ENCODE measurements around the gene TTN.

TTN gene

DNA sequence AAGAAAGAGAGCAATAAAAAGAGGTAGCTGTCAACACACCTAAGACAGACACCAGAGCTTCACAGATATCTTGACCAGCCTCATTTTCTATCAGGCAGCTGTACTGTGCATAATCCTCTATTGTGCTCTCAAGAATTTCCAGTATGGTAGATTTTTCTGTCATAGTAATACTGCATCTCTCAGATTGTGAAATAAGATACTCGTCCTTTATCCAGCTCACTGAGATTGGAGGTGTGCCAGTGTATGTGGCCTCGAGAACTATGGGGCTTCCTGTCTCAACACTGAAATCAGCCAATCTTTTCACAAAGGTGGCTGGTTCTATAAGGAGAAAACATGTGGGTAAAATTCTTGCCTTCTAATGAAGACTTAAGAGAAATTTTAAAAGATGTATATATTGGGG lies 88.9 kb downstream of the TTN start:
- Histone ChIP-seq H3K27ac (ENCODE audit: low read length) (no peak overlapping the region), H3K9me3 (ENCODE audit: insufficient read depth, low read length) (no peaks in the 10 kb centered on the region), H3K9ac (ENCODE audit: low read length) (no peak overlapping the region), H3K79me2 (ENCODE audit: low read length) (no peaks in the 10 kb centered on the region), H3K4me2 (ENCODE audit: low read length) (no peak overlapping the region), H3K27me3 (ENCODE audit: low read depth, low read length) (no peaks in the 10 kb centered on the region), H3K4me1 (ENCODE audit: low read length) (no peaks in the 10 kb centered on the region), H3K36me3 (replicated peaks; ENCODE audit: low read depth, low read length) (no peaks in the 10 kb centered on the region), H3K4me3 (ENCODE audit: low read length) (no peak overlapping the region), H4K20me1 (ENCODE audit: insufficient read depth, low read length) (no peaks in the 10 kb centered on the region), H2AFZ (ENCODE audit: low read depth, low read length) (no peak overlapping the region)
- TF ChIP-seq, protein P1, sequence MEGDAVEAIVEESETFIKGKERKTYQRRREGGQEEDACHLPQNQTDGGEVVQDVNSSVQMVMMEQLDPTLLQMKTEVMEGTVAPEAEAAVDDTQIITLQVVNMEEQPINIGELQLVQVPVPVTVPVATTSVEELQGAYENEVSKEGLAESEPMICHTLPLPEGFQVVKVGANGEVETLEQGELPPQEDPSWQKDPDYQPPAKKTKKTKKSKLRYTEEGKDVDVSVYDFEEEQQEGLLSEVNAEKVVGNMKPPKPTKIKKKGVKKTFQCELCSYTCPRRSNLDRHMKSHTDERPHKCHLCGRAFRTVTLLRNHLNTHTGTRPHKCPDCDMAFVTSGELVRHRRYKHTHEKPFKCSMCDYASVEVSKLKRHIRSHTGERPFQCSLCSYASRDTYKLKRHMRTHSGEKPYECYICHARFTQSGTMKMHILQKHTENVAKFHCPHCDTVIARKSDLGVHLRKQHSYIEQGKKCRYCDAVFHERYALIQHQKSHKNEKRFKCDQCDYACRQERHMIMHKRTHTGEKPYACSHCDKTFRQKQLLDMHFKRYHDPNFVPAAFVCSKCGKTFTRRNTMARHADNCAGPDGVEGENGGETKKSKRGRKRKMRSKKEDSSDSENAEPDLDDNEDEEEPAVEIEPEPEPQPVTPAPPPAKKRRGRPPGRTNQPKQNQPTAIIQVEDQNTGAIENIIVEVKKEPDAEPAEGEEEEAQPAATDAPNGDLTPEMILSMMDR (IDR thresholded peaks at IDR 0.05; ENCODE audit: low read depth, low read length), result no peak
- no peak for TF ChIP-seq EZH2phosphoT487 (IDR thresholded peaks at IDR 0.05; ENCODE audit: low read depth)

DNA sequence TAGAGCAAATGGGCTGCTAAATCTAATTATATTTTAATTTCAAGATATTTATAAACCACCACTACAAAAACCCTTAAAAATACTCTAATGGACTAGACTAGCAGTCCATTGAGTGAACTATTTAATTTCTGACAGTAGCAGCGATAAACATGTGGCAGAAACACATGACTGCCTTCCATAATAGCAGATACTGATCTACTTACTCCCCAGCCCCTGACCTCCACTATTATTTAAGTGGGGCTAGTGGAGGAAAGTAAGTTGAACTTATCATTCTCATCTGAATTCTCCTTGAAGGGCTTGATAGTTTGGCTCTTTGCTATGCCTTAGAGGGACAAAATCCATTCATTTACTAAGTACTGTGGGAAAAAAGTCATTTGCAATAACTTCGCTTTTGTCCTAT lies 90.8 kb downstream of the TTN start:
- H3K9me3 ChIP-seq (ENCODE audit: insufficient read depth, low read length), result no peaks in the 10 kb centered on the region
- no peak overlapping the region for H2AFZ ChIP-seq (ENCODE audit: low read depth, low read length)
- no peaks in the 10 kb centered on the region for H3K4me1 ChIP-seq (ENCODE audit: low read length)

DNA sequence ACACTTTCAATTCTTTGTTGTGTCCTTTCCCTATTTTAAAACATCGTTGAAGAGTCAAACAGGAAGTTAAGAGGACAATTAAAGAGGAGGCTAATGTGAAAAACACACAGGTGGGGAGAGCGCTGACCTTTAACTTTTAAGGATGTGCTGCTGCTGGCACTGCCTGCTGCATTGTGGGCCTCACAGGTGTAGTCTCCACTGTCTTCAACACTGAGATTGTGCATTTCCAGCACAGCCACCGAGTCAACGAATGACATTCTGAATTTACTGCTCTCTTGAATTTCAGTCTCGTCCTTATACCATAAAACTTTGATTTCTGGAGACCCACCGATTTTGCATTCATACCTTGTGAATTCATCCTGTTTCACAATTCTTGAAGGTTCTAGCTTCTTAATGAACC lies 91.9 kb downstream of the TTN start:
- Histone ChIP-seq H4K20me1 (ENCODE audit: insufficient read depth, low read length) (no peaks in the 10 kb centered on the region), H3K4me1 (ENCODE audit: low read length) (no peaks in the 10 kb centered on the region), H3K79me2 (ENCODE audit: low read length) (no peaks in the 10 kb centered on the region), H3K27ac (ENCODE audit: low read length) (no peak overlapping the region), H3K27me3 (ENCODE audit: low read depth, low read length) (no peaks in the 10 kb centered on the region), H3K36me3 (replicated peaks; ENCODE audit: low read depth, low read length) (no peaks in the 10 kb centered on the region), H3K4me2 (ENCODE audit: low read length) (no peak overlapping the region), H3K9ac (ENCODE audit: low read length) (no peak overlapping the region), H3K9me3 (ENCODE audit: insufficient read depth, low read length) (no peaks in the 10 kb centered on the region), H2AFZ (ENCODE audit: low read depth, low read length) (no peak overlapping the region), H3K4me3 (ENCODE audit: low read length) (no peak overlapping the region)
- TF ChIP-seq, protein P1 (IDR thresholded peaks at IDR 0.05; ENCODE audit: low read depth, low read length), result no peak
- no peak for TF ChIP-seq EZH2phosphoT487 (IDR thresholded peaks at IDR 0.05; ENCODE audit: low read depth)

More for the DNA sequence above, 90.8 kb downstream of the TTN start:
- Histone ChIP-seq H3K27me3 (ENCODE audit: low read depth, low read length) (no peaks in the 10 kb centered on the region), H3K9ac (ENCODE audit: low read length) (no peak overlapping the region), H3K27ac (ENCODE audit: low read length) (no peak overlapping the region), H3K4me3 (ENCODE audit: low read length) (no peak overlapping the region), H3K4me2 (ENCODE audit: low read length) (no peak overlapping the region), H4K20me1 (ENCODE audit: insufficient read depth, low read length) (no peaks in the 10 kb centered on the region), H3K79me2 (ENCODE audit: low read length) (no peaks in the 10 kb centered on the region), H3K36me3 (replicated peaks; ENCODE audit: low read depth, low read length) (no peaks in the 10 kb centered on the region)
- TF ChIP-seq, protein P1 (IDR thresholded peaks at IDR 0.05; ENCODE audit: low read depth, low read length), result no peak
- TF ChIP-seq EZH2phosphoT487 (IDR thresholded peaks at IDR 0.05; ENCODE audit: low read depth), result no peak

DNA sequence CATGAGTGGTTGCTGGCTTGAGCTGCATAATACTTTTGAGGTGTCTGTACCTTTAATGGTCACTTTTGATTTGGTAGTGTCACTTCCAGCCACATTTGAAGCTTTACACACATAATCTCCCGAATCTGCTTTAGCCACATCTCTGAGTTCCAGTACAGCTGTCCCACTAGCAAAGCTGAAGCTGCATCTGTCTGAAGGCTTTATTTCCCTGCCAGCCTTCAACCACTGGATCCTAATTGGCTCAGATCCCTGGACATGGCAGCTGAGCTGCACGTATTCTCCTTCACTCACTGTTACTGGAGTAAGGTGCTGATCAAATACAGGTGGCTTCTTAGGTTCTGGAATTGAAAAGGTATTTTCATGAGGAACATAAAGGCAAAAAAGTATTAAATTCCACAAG lies 99.7 kb downstream of the TTN start:
- H3K4me1 ChIP-seq (ENCODE audit: low read length), result no peaks in the 10 kb centered on the region
- H3K9me3 ChIP-seq (ENCODE audit: insufficient read depth, low read length), result no peaks in the 10 kb centered on the region
- no peak overlapping the region for H3K4me2 ChIP-seq (ENCODE audit: low read length)
- H3K36me3 ChIP-seq (replicated peaks; ENCODE audit: low read depth, low read length), result no peaks in the 10 kb centered on the region
- TF ChIP-seq EZH2phosphoT487 (IDR thresholded peaks at IDR 0.05; ENCODE audit: low read depth), result no peak
- TF ChIP-seq, protein P1 (IDR thresholded peaks at IDR 0.05; ENCODE audit: low read depth, low read length), result no peak
- H4K20me1 ChIP-seq (ENCODE audit: insufficient read depth, low read length), result no peaks in the 10 kb centered on the region
- H3K9ac ChIP-seq (ENCODE audit: low read length), result no peak overlapping the region
- H3K27me3 ChIP-seq (ENCODE audit: low read depth, low read length), result no peaks in the 10 kb centered on the region
- H3K4me3 ChIP-seq (ENCODE audit: low read length), result no peak overlapping the region
- no peak overlapping the region for H3K27ac ChIP-seq (ENCODE audit: low read length)
- no peaks in the 10 kb centered on the region for H3K79me2 ChIP-seq (ENCODE audit: low read length)
- no peak overlapping the region for H2AFZ ChIP-seq (ENCODE audit: low read depth, low read length)

All from OCI-LY3 (cell line).